ENCODE measurements around the gene PRKG1. TPM values are rescaled to one million over a fixed set of nuclear protein-coding genes. Genes with fewer than 3 reads are reported as not detected.

Gene PRKG1
- total RNA-seq, 5 donors from 2014 or later (not counting 1 experiment from before 2014, with no cell fraction given): 0.03 to 0.26 (median 0.19) TPM; not detected in 1

DNA sequence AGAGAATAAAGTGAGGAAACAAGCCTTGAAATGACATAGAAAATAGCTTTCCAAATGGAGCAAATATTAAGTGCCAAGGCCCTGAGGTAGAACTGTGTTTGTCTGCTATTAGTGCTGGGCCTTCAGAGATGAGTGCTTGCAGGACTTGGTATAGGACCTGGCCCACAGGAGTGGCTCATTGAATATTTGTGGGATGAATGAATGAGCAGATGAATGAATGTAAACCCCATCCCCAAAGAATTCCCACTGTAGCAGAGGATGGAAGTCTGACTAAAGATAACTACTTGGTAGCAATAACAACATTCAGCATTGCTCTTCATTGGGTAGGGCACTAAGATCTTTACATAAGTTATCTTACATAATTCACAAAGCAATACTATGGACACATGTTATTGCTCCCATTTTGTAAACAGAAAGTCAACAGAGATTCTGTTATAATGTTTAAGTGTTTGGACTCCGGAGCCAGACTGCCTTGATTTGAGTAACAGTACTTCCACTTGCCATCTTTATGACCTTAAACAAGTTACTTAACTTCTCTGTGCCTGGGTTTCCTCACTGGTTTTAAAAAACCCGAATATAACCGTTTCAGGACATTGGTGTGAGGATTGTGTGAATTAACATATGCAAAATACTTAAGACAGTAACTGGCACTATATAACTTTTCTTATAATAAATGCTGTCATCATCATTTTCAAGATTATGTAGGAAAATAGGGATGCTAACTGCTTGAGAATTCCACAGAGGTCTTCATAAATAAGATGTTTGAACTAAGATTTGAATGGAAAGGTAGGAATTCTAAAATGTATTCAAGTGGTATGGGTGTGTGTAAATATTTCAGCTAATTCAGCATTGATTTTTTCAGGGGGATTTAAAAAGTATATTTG, 141.9 kb downstream of the PRKG1 start:
- Histone ChIP-seq H3K27ac (ENCODE audit: low read length) (no peak overlapping the region), H3K4me3 (ENCODE audit: control insufficient read depth in 1 of 2, extremely low read depth in 1 of 2, low read length in 1 of 2) (no peak overlapping the region), H3K9me3 (no peaks in the 10 kb centered on the region), H3K36me3 (ENCODE audit: control insufficient read depth in 2 of 2, extremely low read depth in 1 of 2, insufficient read depth in 1 of 2, low read length in 1 of 2) (no peaks in the 10 kb centered on the region), H3K27me3 (replicated peaks in 1 of 2; ENCODE audit: control insufficient read depth in 2 of 2, extremely low read depth in 1 of 2, insufficient read depth in 2 of 2, low read length in 1 of 2) (no peaks in the 10 kb centered on the region), H3K4me1 (ENCODE audit: control insufficient read depth in 1 of 2, extremely low read depth in 1 of 2, insufficient read depth in 2 of 2, low read length in 2 of 2) (no peaks in the 10 kb centered on the region)
- no peaks in the 10 kb centered on the region for H3K4me1 Mint-ChIP-seq
- POLR2A ChIA-PET: no interaction called here
- no peak for DNase-seq
- no peaks in the 10 kb centered on the region for H3K27me3 Mint-ChIP-seq
- no peak overlapping the region for H3K4me3 Mint-ChIP-seq
- no peak for ATAC-seq (replicated peaks in 1 of 4)
- no peaks in the 10 kb centered on the region for H3K9me3 Mint-ChIP-seq
- H3K27ac Mint-ChIP-seq: no peak overlapping the region
- no peaks in the 10 kb centered on the region for H3K36me3 Mint-ChIP-seq
- no CpG with 5 or more reads among the region's 3 CpGs for WGBS (ENCODE audit: insufficient coverage)
- CTCF ChIA-PET: interaction anchor here in 1 of 2 donors (0.6 kb wide), 1 partner anchor 714 kb away, joined by 5 read pairs; no protein-coding TSS in a partner anchor

DNA sequence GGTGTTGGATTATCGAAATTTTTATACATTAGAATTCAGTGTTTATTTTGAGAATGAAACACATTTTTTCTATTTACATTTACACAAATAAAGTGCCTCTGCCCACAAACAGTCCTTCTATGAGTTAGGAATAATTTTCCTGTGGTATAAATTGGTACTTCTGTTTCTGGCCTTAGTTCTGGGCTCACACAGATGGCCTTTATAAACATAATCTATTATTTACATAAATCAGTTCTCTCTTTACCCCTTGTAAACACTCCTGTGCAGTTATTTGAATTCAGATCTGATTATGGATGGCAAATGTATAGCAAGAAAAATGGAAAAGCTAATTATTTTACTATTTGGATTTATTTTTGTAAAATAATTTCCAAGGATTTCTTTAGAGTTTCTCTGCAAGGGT, 143.2 kb downstream of the PRKG1 start:
- no peaks in the 10 kb centered on the region for H3K27me3 Mint-ChIP-seq
- no peaks in the 10 kb centered on the region for H3K9me3 Mint-ChIP-seq
- ATAC-seq (replicated peaks in 1 of 4) (no peak), DNase-seq (no peak)
- Histone ChIP-seq H3K27me3 (replicated peaks in 1 of 2; ENCODE audit: control insufficient read depth in 2 of 2, extremely low read depth in 1 of 2, insufficient read depth in 2 of 2, low read length in 1 of 2) (no peaks in the 10 kb centered on the region), H3K27ac (ENCODE audit: low read length) (no peak overlapping the region), H3K4me3 (ENCODE audit: control insufficient read depth in 1 of 2, extremely low read depth in 1 of 2, low read length in 1 of 2) (no peak overlapping the region), H3K9me3 (no peaks in the 10 kb centered on the region), H3K36me3 (ENCODE audit: control insufficient read depth in 2 of 2, extremely low read depth in 1 of 2, insufficient read depth in 1 of 2, low read length in 1 of 2) (no peaks in the 10 kb centered on the region), H3K4me1 (ENCODE audit: control insufficient read depth in 1 of 2, extremely low read depth in 1 of 2, insufficient read depth in 2 of 2, low read length in 2 of 2) (no peaks in the 10 kb centered on the region)
- ChIA-PET POLR2A (no interaction called here), CTCF (no interaction called here)
- no CpG with 5 or more reads among the region's 1 CpG for WGBS (ENCODE audit: insufficient coverage)
- no peak overlapping the region for H3K27ac Mint-ChIP-seq
- no peak overlapping the region for H3K4me3 Mint-ChIP-seq
- no peaks in the 10 kb centered on the region for H3K4me1 Mint-ChIP-seq
- H3K36me3 Mint-ChIP-seq: no peaks in the 10 kb centered on the region

- Mint-ChIP-seq H3K27me3 (no peaks in the 10 kb centered on the region), H3K4me1 (no peaks in the 10 kb centered on the region), H3K9me3 (no peaks in the 10 kb centered on the region), H3K36me3 (no peaks in the 10 kb centered on the region), H3K4me3 (no peak overlapping the region), H3K27ac (no peak overlapping the region)
- Histone ChIP-seq H3K36me3 (ENCODE audit: control insufficient read depth in 2 of 2, extremely low read depth in 1 of 2, insufficient read depth in 1 of 2, low read length in 1 of 2) (no peaks in the 10 kb centered on the region), H3K27me3 (replicated peaks in 1 of 2; ENCODE audit: control insufficient read depth in 2 of 2, extremely low read depth in 1 of 2, insufficient read depth in 2 of 2, low read length in 1 of 2) (no peaks in the 10 kb centered on the region), H3K9me3 (no peaks in the 10 kb centered on the region), H3K4me1 (ENCODE audit: control insufficient read depth in 1 of 2, extremely low read depth in 1 of 2, insufficient read depth in 2 of 2, low read length in 2 of 2) (no peaks in the 10 kb centered on the region), H3K27ac (ENCODE audit: low read length) (no peak overlapping the region), H3K4me3 (ENCODE audit: control insufficient read depth in 1 of 2, extremely low read depth in 1 of 2, low read length in 1 of 2) (no peak overlapping the region)
- CTCF ChIA-PET: no interaction called here
- ATAC-seq (replicated peaks in 1 of 4): no peak
- POLR2A ChIA-PET: no interaction called here
- WGBS (ENCODE audit: insufficient coverage): no CpG with 5 or more reads among the region's 5 CpGs
- no peak for DNase-seq
Measured at GRCh38 chr10:51224671-51225161, 150.4 kb downstream of the PRKG1 start.

- Mint-ChIP-seq H3K4me3 (no peak overlapping the region), H3K27ac (no peak overlapping the region), H3K27me3 (no peaks in the 10 kb centered on the region), H3K9me3 (no peaks in the 10 kb centered on the region), H3K36me3 (no peaks in the 10 kb centered on the region), H3K4me1 (no peaks in the 10 kb centered on the region)
- Histone ChIP-seq H3K27ac (ENCODE audit: low read length) (no peak overlapping the region), H3K4me1 (ENCODE audit: control insufficient read depth in 1 of 2, extremely low read depth in 1 of 2, insufficient read depth in 2 of 2, low read length in 2 of 2) (no peaks in the 10 kb centered on the region), H3K27me3 (replicated peaks in 1 of 2; ENCODE audit: control insufficient read depth in 2 of 2, extremely low read depth in 1 of 2, insufficient read depth in 2 of 2, low read length in 1 of 2) (no peaks in the 10 kb centered on the region), H3K36me3 (ENCODE audit: control insufficient read depth in 2 of 2, extremely low read depth in 1 of 2, insufficient read depth in 1 of 2, low read length in 1 of 2) (no peaks in the 10 kb centered on the region), H3K9me3 (no peaks in the 10 kb centered on the region), H3K4me3 (ENCODE audit: control insufficient read depth in 1 of 2, extremely low read depth in 1 of 2, low read length in 1 of 2) (no peak overlapping the region)
- 100% methylated on average over 1 of the region's 4 CpGs for WGBS (ENCODE audit: insufficient coverage)
- ATAC-seq (replicated peaks in 1 of 4) (no peak), DNase-seq (no peak)
- CTCF ChIA-PET: no interaction called here
- POLR2A ChIA-PET: no interaction called here
Measured at GRCh38 chr10:51227897-51228713, 153.8 kb downstream of the PRKG1 start.

DNA sequence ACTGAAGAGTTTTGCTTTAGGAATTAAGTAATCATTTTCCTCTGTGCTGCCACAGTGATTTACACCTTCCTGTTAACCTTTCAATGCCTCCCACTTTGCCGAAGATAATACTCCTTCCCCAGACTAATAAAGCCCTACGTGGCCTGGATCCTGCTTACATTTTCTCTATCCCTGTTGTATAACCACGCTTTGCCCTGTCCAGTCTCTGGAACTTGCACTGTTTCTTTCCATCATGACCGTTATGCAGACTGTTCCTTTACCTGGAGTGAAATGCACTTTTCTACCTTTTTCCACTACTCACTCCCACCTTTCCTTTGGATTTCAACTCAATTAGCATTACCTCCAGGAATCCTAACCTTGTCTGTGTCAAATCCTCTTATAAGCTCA, 154.4 kb downstream of the PRKG1 start:
- POLR2A ChIA-PET: no interaction called here
- CTCF ChIA-PET: interaction anchor here in 1 of 2 donors (0.6 kb wide), 1 partner anchor 311 kb away, joined by 5 read pairs; no protein-coding TSS in a partner anchor
- Histone ChIP-seq H3K9me3 (no peaks in the 10 kb centered on the region), H3K36me3 (ENCODE audit: control insufficient read depth in 2 of 2, extremely low read depth in 1 of 2, insufficient read depth in 1 of 2, low read length in 1 of 2) (no peaks in the 10 kb centered on the region), H3K4me3 (ENCODE audit: control insufficient read depth in 1 of 2, extremely low read depth in 1 of 2, low read length in 1 of 2) (no peak overlapping the region), H3K27me3 (replicated peaks in 1 of 2; ENCODE audit: control insufficient read depth in 2 of 2, extremely low read depth in 1 of 2, insufficient read depth in 2 of 2, low read length in 1 of 2) (no peaks in the 10 kb centered on the region), H3K4me1 (ENCODE audit: control insufficient read depth in 1 of 2, extremely low read depth in 1 of 2, insufficient read depth in 2 of 2, low read length in 2 of 2) (no peaks in the 10 kb centered on the region), H3K27ac (ENCODE audit: low read length) (no peak overlapping the region)
- H3K9me3 Mint-ChIP-seq: no peaks in the 10 kb centered on the region
- H3K27ac Mint-ChIP-seq: no peak overlapping the region
- ATAC-seq (replicated peaks in 1 of 4) (no peak), DNase-seq (no peak)
- 61% methylated on average over 4 of the region's 4 CpGs for WGBS (ENCODE audit: insufficient coverage)
- H3K4me1 Mint-ChIP-seq: no peaks in the 10 kb centered on the region
- H3K27me3 Mint-ChIP-seq: no peaks in the 10 kb centered on the region
- H3K36me3 Mint-ChIP-seq: no peaks in the 10 kb centered on the region
- no peak overlapping the region for H3K4me3 Mint-ChIP-seq

DNA sequence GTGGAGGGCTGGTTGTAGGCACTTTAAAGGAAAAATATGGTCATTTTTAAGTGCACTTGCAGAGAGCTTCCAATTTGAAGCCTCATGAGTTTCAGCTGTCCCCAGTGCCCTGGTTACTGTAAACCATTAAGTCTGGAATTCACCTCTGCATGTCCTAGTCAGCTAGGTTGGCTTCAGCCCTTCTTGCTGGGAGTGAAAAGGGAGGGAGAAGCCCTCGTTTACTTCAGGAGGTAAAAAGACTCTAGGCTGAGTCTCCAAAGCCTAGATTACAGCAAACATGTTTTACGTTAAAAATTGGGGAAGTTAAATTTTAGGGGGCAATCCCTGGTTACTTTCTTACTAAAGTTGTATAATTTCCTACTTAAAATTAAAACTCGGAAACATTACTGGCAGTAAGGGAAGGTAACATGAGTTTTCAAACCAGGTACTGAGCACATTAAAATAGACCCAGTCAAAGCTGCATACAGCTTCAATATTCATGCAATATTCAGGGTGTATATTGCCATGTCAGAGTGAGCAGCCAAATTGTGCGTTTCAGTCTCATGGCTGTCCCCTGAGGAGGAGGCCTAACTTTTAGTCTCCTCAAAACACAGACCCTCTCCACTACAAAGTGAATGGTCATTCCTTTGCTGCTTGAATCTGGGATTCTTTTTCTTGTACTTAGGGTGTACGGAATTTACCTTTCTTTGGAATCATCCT, 156.7 kb downstream of the PRKG1 start:
- H3K4me3 ChIP-seq (ENCODE audit: control insufficient read depth in 1 of 2, extremely low read depth in 1 of 2, low read length in 1 of 2): no peak overlapping the region
- 70% methylated on average over 1 of the region's 5 CpGs for WGBS (ENCODE audit: insufficient coverage)
- H3K4me1 ChIP-seq (ENCODE audit: control insufficient read depth in 1 of 2, extremely low read depth in 1 of 2, insufficient read depth in 2 of 2, low read length in 2 of 2): no peaks in the 10 kb centered on the region
- POLR2A ChIA-PET: no interaction called here
- CTCF ChIA-PET: no interaction called here
- no peaks in the 10 kb centered on the region for H3K27me3 ChIP-seq (replicated peaks in 1 of 2; ENCODE audit: control insufficient read depth in 2 of 2, extremely low read depth in 1 of 2, insufficient read depth in 2 of 2, low read length in 1 of 2)
- H3K36me3 ChIP-seq (ENCODE audit: control insufficient read depth in 2 of 2, extremely low read depth in 1 of 2, insufficient read depth in 1 of 2, low read length in 1 of 2): no peaks in the 10 kb centered on the region
- Mint-ChIP-seq H3K4me1 (no peaks in the 10 kb centered on the region), H3K9me3 (no peaks in the 10 kb centered on the region), H3K36me3 (no peaks in the 10 kb centered on the region), H3K4me3 (no peak overlapping the region), H3K27me3 (no peaks in the 10 kb centered on the region), H3K27ac (no peak overlapping the region)
- H3K9me3 ChIP-seq: no peaks in the 10 kb centered on the region
- DNase-seq: no peak
- no peak overlapping the region for H3K27ac ChIP-seq (ENCODE audit: low read length)
- no peak for ATAC-seq (replicated peaks in 1 of 4)
